ENCODE results near the gene FXYD5.

The FXYD5 gene

GRCh38 chr19:35154525-35155406, at the start of gene FXYD5:
Gene FXYD5, plus strand, starts transcription at chr19:35154735. Its CDS starts 816 bp downstream, at chr19:35155551.
- DNase-seq = peak; percentile 86 to 89

- no peak for DNase-seq
Measured at GRCh38 chr19:35105047-35105410, 49.5 kb upstream of the FXYD5 start.

- no peak for DNase-seq
Measured at GRCh38 chr19:35105411-35106290, 48.9 kb upstream of the FXYD5 start.

GRCh38 chr19:35106291-35106583, 48.3 kb upstream of the FXYD5 start:
- no peak for DNase-seq

- no peak for DNase-seq
Measured at GRCh38 chr19:35106898-35107541, 47.5 kb upstream of the FXYD5 start.

- DNase-seq = no peak
Measured at GRCh38 chr19:35107545-35107944, 47.0 kb upstream of the FXYD5 start.

- DNase-seq = no peak
Measured at GRCh38 chr19:35108730-35109129, 45.8 kb upstream of the FXYD5 start.

- no peak for DNase-seq
Measured at GRCh38 chr19:35109395-35110112, 45.0 kb upstream of the FXYD5 start.

- no peak for DNase-seq
Measured at GRCh38 chr19:35110974-35111373, 43.6 kb upstream of the FXYD5 start.

- DNase-seq = no peak
Measured at GRCh38 chr19:35112995-35113688, 41.4 kb upstream of the FXYD5 start.

GRCh38 chr19:35114353-35115176, 40.0 kb upstream of the FXYD5 start:
- peak; percentile 86 to 87 for DNase-seq

- no peak for DNase-seq
Measured at GRCh38 chr19:35115177-35115951, 39.2 kb upstream of the FXYD5 start, which contains the start of gene FXYD3. Gene FXYD3, plus strand, starts transcription at chr19:35115823. Its CDS starts 3,554 bp downstream, at chr19:35119377.

- no peak for DNase-seq
Measured at GRCh38 chr19:35116072-35116801, 38.3 kb upstream of the FXYD5 start.

GRCh38 chr19:35117116-35117515, 37.4 kb upstream of the FXYD5 start:
- no peak for DNase-seq

- no peak for DNase-seq
Measured at GRCh38 chr19:35117799-35118198, 36.7 kb upstream of the FXYD5 start.

GRCh38 chr19:35118268-35119020, 36.1 kb upstream of the FXYD5 start:
- DNase-seq = no peak

- DNase-seq = no peak
Measured at GRCh38 chr19:35119091-35119490, 35.4 kb upstream of the FXYD5 start.

GRCh38 chr19:35119578-35120155, 34.9 kb upstream of the FXYD5 start:
- DNase-seq = no peak
